SU-DHL-6 (cell line): ENCODE data around the gene AFG3L2.

ENCODE experiments used
- EZH2phosphoT487 ChIP-seq: fragments of 200-600 bp; sonication (generic), shearing (Covaris generic); conservative IDR thresholded peaks from 2 replicates; pipeline ENCODE4 v1.6.1; 2018; ENCODE audit warnings: mild to moderate bottlenecking, antibody characterized with exemption, low read length, moderate library complexity, mixed read lengths
- TF ChIP-seq, protein P1 (sequence below): fragments of 200-600 bp; sonication (generic); IDR thresholded peaks from one replicate; pipeline ENCODE4 v1.5.1; 2017; ENCODE audit warnings: antibody characterized with exemption, mild to moderate bottlenecking, low read length, moderate library complexity; ENCODE audit not compliant: insufficient read depth, poor library complexity, severe bottlenecking

DNA sequence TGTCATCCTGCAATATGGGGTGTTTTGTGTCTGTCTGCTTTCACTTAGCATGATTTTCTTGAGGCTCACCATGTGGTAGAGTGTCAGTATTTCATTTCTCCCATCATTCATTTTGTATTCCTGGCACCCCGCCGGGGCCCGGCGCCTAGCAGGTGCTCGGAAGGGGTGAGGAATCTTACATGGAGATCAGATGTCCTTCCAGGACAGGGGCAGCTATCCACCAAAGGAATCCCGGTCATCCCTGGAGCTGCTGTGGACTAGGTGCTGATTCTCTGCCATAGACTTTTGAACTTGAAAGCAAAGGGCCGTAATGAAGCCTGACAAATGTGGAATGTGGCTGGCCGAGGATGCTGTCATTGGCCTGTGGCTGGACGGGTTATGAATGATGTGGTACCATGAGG, 33.1 kb upstream of the AFG3L2 start:
- TF ChIP-seq, protein P1, sequence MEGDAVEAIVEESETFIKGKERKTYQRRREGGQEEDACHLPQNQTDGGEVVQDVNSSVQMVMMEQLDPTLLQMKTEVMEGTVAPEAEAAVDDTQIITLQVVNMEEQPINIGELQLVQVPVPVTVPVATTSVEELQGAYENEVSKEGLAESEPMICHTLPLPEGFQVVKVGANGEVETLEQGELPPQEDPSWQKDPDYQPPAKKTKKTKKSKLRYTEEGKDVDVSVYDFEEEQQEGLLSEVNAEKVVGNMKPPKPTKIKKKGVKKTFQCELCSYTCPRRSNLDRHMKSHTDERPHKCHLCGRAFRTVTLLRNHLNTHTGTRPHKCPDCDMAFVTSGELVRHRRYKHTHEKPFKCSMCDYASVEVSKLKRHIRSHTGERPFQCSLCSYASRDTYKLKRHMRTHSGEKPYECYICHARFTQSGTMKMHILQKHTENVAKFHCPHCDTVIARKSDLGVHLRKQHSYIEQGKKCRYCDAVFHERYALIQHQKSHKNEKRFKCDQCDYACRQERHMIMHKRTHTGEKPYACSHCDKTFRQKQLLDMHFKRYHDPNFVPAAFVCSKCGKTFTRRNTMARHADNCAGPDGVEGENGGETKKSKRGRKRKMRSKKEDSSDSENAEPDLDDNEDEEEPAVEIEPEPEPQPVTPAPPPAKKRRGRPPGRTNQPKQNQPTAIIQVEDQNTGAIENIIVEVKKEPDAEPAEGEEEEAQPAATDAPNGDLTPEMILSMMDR, result no peak
- TF ChIP-seq EZH2phosphoT487, result no peak
